Right cardiac atrium (tissue), 5 donors: Measurements from ENCODE around the gene FGD6. TPM values are rescaled to one million over a fixed set of nuclear protein-coding genes. Genes with fewer than 3 reads are reported as not detected.
"Not testable (repeated sequence)": the region's sequence is repeated elsewhere in the genome, so short reads cannot be mapped to it uniquely, and the experiment has no call there.

ENCODE experiments used
- ATAC-seq, 2 donors: fragments of 200-7000 bp; cut with Tn5 transposase; one replicate each; pipeline versions ENCODE4 v1.8.0 to v1.9.1; 2020; ENCODE audit warnings: moderate library complexity in 2 of 2, mild to moderate bottlenecking in 1 of 2
- DNase-seq, 3 donors: peaks; one replicate each; pipeline ENCODE4 v3.0.0-alpha.2; 2020
- H3K27ac ChIP-seq: one replicate; pipeline ENCODE4 v1.5.1; 2013; ENCODE audit warnings: mild to moderate bottlenecking, low read length, control low read depth, moderate library complexity
- H3K27me3 ChIP-seq: one replicate; pipeline ENCODE4 v1.6.1; 2013; ENCODE audit not compliant: control insufficient read depth, insufficient read depth
- H3K4me1 ChIP-seq: one replicate; pipeline ENCODE4 v1.6.1; 2013; ENCODE audit warnings: low read length; ENCODE audit not compliant: control insufficient read depth, insufficient read depth
- H3K4me3 ChIP-seq: one replicate; pipeline ENCODE4 v1.5.1; 2013; ENCODE audit warnings: low read length, control low read depth
- H3K9me3 ChIP-seq: one replicate; pipeline ENCODE4 v1.6.1; 2013; ENCODE audit warnings: low read length; ENCODE audit not compliant: control insufficient read depth
- WGBS: extraction: QIAGEN DNeasy Blood & Tissue Kit; methylation state at CpG from one replicate; pipeline ENCODE4 v1.1.7; 2013; 5-methylcytosine and 5-hydroxymethylcytosine counted together
- intact Hi-C, 4 donors: fragments of 100-400 bp; cut with DNase I; formaldehyde crosslinking; loops; one replicate each; pipeline versions ENCODE4 v1.11.0 to v1.14.0; 2022 to 2023
- polyA plus RNA-seq: library from polyadenylated mRNA; stranded (reverse); fragments of 200-250 nt; gene quantifications from one replicate; pipeline ENCODE4 v1.2.3, GENCODE V29; 2013
- total RNA-seq, 4 donors: library from RNA; stranded (reverse); fragmentation: NEBNext Ultra II Directional; extraction: Animal tissue kit (Norgen Biotek cat#: 25700); gene quantifications; one replicate each; pipeline ENCODE4 v1.2.1, GENCODE V29; 2021
- donor health status: healthy with polysubstance abuse.
- donor health status: DM: no; HTN: yes; CAD: no.
- donor health status: DM: no; HTN: no; CAD: no.
- donor health status: DM: no; HTN: yes; CAD: no; lungs with severe emphysema.
- donor health status: DM: yes; HTN: yes; CAD: no.

Gene FGD6
- total and polyA plus RNA-seq, 5 donors = 2.9 to 23.8 (median 20.3) TPM

DNA sequence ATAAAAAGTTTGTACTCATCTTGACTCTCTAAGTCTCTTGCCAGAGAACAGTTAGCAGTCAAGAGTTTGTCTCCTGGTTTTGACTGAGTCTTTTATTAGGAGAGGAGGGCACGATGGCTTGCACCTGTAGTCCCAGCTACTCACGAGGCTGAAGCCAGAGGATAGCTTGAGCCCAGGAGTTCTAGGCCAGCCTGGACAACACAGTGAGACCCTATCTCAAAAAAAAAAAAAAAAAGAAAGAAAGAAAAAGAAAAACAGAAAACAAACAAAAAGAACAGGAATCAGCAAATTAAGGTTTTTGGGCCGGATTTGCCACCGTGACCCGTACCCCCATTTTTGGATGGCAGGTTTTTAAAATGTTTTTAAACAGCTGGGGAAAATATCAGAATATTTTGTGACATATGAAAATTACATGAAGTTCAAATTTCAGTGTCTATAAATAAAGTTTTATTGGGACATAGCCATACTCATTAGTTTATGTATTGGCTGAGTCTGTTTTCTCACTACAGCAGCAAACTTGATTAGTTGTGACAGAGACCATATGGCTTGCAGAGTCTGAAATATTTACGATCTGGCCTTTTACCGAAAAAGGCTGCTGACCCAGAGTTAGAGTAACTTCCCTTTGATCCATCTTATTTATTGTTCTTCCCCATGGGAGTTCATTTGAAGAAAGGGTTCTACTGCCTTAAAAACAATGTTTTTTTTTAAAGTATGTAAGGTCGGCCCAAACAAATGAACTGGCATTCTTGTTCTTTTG is 31.5 kb upstream of the FGD6 start:
- 82% methylated on average over 8 of the region's 8 CpGs for WGBS
- no peaks in the 10 kb centered on the region for H3K9me3 ChIP-seq
- H3K27ac ChIP-seq = no peak overlapping the region
- H3K4me1 ChIP-seq = peaks cover 3% of the 10 kb centered on the region
- ATAC-seq (no peak), DNase-seq (no peak)
- H3K4me3 ChIP-seq = no peak overlapping the region
- intact Hi-C loops = no loop called here
- H3K27me3 ChIP-seq = no peaks in the 10 kb centered on the region

DNA sequence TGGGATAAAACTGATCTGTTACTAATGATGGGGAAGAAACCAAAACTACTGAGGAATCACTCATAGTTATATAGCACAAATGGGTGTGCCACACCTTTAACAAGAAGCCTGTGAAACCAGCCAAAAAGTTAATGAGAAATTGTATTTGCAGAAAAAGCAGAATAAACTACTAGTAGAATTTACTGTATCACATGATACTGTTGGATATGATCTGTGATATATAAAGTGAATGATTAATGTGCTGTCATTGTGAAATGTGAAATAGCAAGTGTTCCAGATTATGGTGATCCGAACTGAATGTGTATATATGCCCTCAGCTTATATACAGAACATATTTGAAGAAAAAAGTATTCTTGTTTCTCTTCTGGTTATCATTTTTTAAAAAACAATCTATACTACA is 30.8 kb upstream of the FGD6 start:
- 90% methylated on average over 1 of the region's 1 CpG for WGBS
- intact Hi-C loops = no loop called here
- DNase-seq (no peak), ATAC-seq (no peak)
- peaks cover 3% of the 10 kb centered on the region for H3K4me1 ChIP-seq
- H3K9me3 ChIP-seq = no peaks in the 10 kb centered on the region
- H3K27ac ChIP-seq = no peak overlapping the region
- no peak overlapping the region for H3K4me3 ChIP-seq
- H3K27me3 ChIP-seq = no peaks in the 10 kb centered on the region

DNA sequence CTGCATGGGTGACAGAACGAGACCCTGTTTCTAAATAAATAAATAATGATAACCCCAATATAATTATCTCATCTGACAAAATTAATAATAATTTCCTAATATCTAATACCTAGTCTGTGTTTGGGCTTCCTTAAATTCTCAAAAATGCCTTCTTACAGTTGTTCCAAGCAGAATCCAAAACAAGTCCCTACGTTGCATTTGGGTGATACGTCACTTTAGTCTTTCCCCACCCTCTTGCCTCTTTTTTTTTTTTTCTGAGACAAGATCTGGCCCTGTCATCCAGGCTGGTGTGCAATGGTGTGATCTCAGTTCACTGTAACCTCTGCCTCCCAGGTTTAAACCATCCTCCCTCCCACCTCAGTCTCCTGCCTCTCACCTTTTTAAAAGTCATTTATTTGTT is 27.1 kb upstream of the FGD6 start:
- no peak for ATAC-seq
- intact Hi-C loops = no loop called here
- Histone ChIP-seq H3K27ac (no peak overlapping the region), H3K4me3 (no peak overlapping the region), H3K4me1 (peaks cover 3% of the 10 kb centered on the region), H3K27me3 (no peaks in the 10 kb centered on the region), H3K9me3 (no peaks in the 10 kb centered on the region)
- no peak for DNase-seq
- 66% methylated on average over 3 of the region's 3 CpGs for WGBS

DNA sequence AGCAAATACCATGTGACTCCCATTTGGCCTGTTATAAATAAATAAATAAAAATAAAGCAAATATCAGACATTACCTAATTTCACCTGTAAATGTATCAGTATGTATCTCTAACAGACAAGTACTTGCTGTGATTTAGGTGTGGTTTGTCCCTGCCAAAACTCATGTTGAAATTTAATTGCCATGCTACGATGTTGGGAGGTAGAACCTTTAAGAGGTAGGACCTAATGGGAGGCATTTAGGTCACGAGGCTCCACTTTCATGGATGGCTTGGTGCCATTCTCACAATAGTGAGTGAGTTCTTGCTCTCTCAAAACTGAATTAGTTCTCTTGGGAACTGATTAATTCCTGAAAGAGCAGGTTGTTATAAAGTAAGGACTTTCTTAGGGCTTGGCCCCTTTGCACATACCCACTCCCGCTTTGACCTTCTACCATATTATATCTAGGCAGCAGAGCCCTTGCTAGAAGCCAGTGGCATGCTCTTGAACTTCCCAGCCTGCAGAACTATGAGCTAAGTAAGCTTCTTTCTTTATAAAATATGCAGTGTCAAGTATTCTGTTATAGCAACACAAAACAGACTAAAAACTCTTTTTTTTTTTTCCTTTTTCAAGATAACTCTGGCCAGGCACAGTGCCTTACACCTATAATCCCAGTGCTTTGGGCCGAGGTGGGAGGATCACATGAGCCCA is 26.4 kb upstream of the FGD6 start:
- H3K9me3 ChIP-seq = no peaks in the 10 kb centered on the region
- H3K27ac ChIP-seq = no peak overlapping the region
- no peak overlapping the region for H3K4me3 ChIP-seq
- WGBS = 96% methylated on average over 4 of the region's 4 CpGs
- intact Hi-C loops = no loop called here
- H3K4me1 ChIP-seq = peaks cover 2% of the 10 kb centered on the region
- no peaks in the 10 kb centered on the region for H3K27me3 ChIP-seq
- ATAC-seq (no peak), DNase-seq (no peak)

DNA sequence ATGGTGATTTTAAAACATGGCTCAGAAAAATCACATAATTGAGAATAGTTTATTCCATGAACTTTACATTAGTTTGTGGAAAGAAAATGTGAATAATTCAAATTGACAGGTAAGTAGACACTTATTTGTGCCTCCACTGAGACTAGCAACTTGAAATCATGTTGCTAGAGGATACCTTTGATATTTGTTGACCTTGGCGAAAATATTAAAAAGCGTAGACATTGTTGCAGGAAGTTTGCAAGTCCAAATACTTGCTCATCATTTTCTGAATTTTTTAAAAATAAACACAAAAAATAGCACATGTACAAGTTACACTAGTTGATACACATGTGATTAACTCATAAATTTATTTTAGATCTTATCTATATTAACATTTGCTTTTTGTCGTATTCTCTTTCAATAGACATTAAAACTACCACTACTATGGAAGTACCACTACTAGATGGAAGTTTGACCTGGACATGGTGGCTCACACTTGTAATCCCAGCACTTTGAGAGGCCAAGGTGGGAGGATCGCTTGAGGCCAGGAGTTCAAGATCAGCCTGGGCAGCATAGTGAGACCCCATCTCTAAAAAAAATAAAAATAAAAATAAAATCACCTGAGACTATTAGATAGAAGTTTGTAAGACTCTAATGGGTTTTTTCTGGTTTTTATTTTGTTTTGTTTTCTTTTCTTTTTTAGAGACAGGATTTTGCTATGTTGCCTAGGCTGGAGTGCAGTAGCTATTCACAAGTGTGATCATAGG is 24.7 kb upstream of the FGD6 start:
- H3K4me3 ChIP-seq = no peak overlapping the region
- 95% methylated on average over 4 of the region's 4 CpGs for WGBS
- H3K27ac ChIP-seq = no peak overlapping the region
- no peaks in the 10 kb centered on the region for H3K27me3 ChIP-seq
- H3K4me1 ChIP-seq = peaks cover 4% of the 10 kb centered on the region
- intact Hi-C loops = no loop called here
- no peak for DNase-seq
- no peak for ATAC-seq
- no peaks in the 10 kb centered on the region for H3K9me3 ChIP-seq

DNA sequence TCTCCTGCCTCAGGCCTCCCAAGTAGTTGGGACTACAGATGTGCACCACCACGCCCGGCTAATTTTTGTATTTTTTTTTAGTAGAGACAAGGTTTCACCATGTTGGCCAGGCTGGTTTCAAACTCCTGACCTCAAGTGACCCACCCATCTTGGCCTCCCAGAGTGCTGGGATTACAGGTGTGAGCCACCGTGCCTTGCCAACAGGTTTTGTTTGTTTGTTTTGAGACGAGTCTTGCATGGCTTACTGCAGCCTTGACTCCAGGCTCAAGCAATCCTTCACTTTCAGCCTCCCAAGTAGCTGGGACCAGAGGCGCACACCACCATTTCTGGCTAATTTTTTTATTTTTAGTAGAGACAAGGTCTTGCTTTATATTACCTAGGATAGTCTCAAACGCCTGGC is 23.9 kb upstream of the FGD6 start:
- not testable (repeated sequence) for H3K27ac ChIP-seq, H3K4me1 ChIP-seq

DNA sequence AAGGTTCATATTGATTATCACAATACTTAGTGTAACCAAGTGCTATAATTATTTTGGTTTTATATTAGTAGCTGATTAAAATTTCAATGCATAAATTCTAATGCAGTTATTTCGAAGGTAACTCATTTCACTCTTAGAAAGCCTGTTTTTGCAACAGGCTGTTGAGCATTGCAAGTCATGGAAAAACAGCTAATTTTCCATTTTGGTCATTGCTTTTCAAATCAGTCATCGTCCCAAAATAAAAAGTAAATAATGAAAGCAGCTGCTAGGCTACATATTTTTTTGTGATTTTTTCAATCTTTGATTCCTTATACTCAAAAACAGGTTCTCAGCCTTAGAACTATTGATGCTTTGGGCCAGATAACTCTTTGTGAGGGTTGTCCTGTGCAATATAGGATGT is 23.3 kb upstream of the FGD6 start:
- intact Hi-C loops = no loop called here
- peaks cover 5% of the 10 kb centered on the region for H3K4me1 ChIP-seq

More for the DNA sequence above, 23.9 kb upstream of the FGD6 start:
- intact Hi-C loops, H3K4me3 ChIP-seq, H3K27me3 ChIP-seq, H3K9me3 ChIP-seq, ATAC-seq, DNase-seq: not testable (repeated sequence)
- WGBS = 93% methylated on average over 6 of the region's 6 CpGs

DNA sequence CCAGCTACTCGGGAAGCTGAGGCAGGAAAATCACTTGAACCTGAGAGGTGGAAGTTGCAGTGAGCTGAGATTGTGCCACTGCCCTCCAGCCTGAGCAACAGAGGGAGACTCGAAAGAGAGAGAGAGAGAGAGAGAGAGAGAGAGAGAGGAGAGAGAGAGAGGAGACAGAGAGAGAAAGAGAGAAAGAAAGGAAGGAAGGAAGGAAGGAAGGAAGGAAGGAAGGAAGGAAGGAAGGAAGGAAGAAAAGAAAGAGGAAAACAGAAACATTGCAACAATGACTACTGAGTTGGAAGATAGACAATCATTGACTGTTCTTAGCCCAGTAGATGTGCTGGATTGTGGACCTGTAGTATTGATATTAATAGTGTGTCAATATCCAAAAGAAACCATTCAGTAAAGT is 22.6 kb upstream of the FGD6 start:
- H3K27me3 ChIP-seq, H3K4me1 ChIP-seq, DNase-seq, intact Hi-C loops, H3K27ac ChIP-seq, ATAC-seq, H3K4me3 ChIP-seq, H3K9me3 ChIP-seq: not testable (repeated sequence)
- 88% methylated on average over 2 of the region's 2 CpGs for WGBS

More for the DNA sequence above, 23.3 kb upstream of the FGD6 start:
- H3K27me3 ChIP-seq = no peaks in the 10 kb centered on the region
- WGBS = 83% methylated on average over 2 of the region's 2 CpGs
- no peak overlapping the region for H3K27ac ChIP-seq
- DNase-seq (no peak), ATAC-seq (no peak)
- no peaks in the 10 kb centered on the region for H3K9me3 ChIP-seq
- no peak overlapping the region for H3K4me3 ChIP-seq

DNA sequence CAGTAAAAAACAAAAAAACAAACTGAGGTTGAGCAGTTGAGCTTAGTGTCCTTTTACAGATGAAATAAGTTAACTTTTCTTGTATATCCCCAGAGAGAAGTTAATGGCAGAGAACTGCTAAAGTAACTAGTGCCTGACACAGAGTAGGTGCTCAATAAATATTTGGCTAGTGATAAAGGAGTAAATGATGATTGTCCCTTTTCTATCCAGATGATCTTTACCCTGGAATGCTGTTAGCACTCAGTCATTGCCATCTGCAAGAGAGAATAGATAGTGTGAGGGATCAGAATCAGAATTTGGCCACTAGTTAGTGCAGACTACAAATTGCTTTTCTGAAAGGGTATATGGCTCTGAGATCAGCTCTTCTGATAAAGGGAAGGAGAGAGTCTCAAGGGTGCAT is 21.9 kb upstream of the FGD6 start:
- Histone ChIP-seq H3K4me3 (no peak overlapping the region), H3K27me3 (no peaks in the 10 kb centered on the region), H3K4me1 (peaks cover 4% of the 10 kb centered on the region), H3K9me3 (no peaks in the 10 kb centered on the region), H3K27ac (no peak overlapping the region)
- DNase-seq (no peak), ATAC-seq (no peak)
- intact Hi-C loops = no loop called here

DNA sequence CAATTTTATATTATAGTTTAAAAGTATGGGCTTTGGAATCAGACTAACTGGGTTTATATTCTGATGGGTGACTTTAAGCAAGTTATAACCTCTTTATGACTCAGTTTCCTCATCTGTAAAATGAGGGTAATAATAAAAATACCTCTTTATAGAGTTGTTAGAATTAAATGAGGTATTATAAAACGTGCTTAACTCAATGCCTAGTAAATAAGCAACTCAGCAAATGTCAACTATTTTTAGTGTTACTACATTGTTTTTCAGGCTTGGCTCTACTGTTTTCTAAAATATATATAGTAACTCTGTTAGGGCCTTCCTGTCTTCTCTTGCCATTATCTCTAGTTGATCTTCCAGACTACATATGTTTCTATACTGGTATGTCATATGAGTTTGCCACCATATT is 20.9 kb upstream of the FGD6 start:
- ATAC-seq = no peak
- intact Hi-C loops = no loop called here
- Histone ChIP-seq H3K4me3 (no peak overlapping the region), H3K4me1 (peaks cover 4% of the 10 kb centered on the region), H3K9me3 (no peaks in the 10 kb centered on the region), H3K27ac (no peak overlapping the region), H3K27me3 (no peaks in the 10 kb centered on the region)
- 60% methylated on average over 1 of the region's 1 CpG for WGBS
- DNase-seq = no peak

- no peak for ATAC-seq
Observed at GRCh38 chr12:95237315-95237714, 20.0 kb upstream of the FGD6 start.

More at GRCh38 chr12:95237315-95237714, 20.0 kb upstream of the FGD6 start:
- WGBS = 48% methylated on average over 1 of the region's 1 CpG
- intact Hi-C loops = no loop called here
- Histone ChIP-seq H3K4me1 (peaks cover 6% of the 10 kb centered on the region), H3K27me3 (no peaks in the 10 kb centered on the region), H3K9me3 (no peaks in the 10 kb centered on the region), H3K27ac (no peak overlapping the region), H3K4me3 (no peak overlapping the region)
- no peak for DNase-seq
